Measurements from ENCODE around the gene SULT1C2. TPM values are rescaled to one million over a fixed set of nuclear protein-coding genes. Genes with fewer than 3 reads are reported as not detected.
A peak's percentile ranks its signal among the peaks of the same experiment; 100 is the strongest.

Gene SULT1C2
- total and polyA plus RNA-seq, 2 experiments from 2014 or later: 15.3 to 25.1 TPM

GRCh38 chr2:108285616-108286015 is 3.1 kb upstream of the SULT1C2 start:
- TF ChIP-seq EZH2phosphoT487 (IDR thresholded peaks at IDR 0.05; ENCODE audit: low read depth, severe bottlenecking, unreplicated experiment) (no peak), EZH2 (IDR thresholded peaks at IDR 0.05; ENCODE audit: borderline replicate concordance) (no peak), CTCF (IDR thresholded peaks at IDR 0.05; ENCODE audit: poor library complexity) (no peak)
- Histone ChIP-seq H4K20me1 (ENCODE audit: insufficient read depth, poor library complexity, severe bottlenecking) (no peaks in the 10 kb centered on the region), H2AFZ (no peak overlapping the region), H3K36me3 (replicated peaks; ENCODE audit: insufficient read depth, low read depth) (no peaks in the 10 kb centered on the region), H3K4me3 (no peak overlapping the region), H3K9me2 (replicated peaks; ENCODE audit: insufficient read depth) (no peaks in the 10 kb centered on the region), H3K27me3 (no peaks in the 10 kb centered on the region), H3K4me2 (no peak overlapping the region), H3K9me3 (ENCODE audit: low read depth) (no peaks in the 10 kb centered on the region), H3K27ac (no peak overlapping the region), H3K4me1 (ENCODE audit: insufficient read depth) (peaks cover 5% of the 10 kb centered on the region), H3K79me2 (peaks cover 37% of the 10 kb centered on the region)
- 88% methylated on average over 5 of the region's 5 CpGs for WGBS (ENCODE audit: low lambda C conversion rate, missing lambda C conversion rate)
- DNase-seq (ENCODE audit: low spot score): no peak

DNA sequence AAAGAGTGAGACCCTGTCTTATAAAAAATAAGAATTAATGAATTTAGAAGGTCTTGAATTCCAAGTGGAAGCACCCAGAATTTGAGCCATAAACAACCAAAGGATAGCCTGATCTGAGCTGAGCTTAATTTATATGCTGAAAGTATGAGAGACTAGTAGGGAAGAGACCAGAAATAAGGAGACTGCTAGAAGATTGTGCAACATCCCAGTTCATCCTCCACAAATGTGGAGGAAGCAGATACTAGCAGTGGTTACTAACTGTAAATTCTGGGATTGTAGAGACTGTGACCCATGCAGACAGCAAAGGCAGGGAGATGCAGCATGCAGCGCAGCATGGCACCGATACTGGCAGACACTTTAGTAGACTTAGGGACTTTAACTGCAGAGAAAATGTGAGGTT is 1.5 kb upstream of the SULT1C2 start:
- Histone ChIP-seq H3K4me3 (no peak overlapping the region), H3K9me3 (ENCODE audit: low read depth) (no peaks in the 10 kb centered on the region), H3K36me3 (replicated peaks; ENCODE audit: insufficient read depth, low read depth) (no peaks in the 10 kb centered on the region), H3K4me1 (ENCODE audit: insufficient read depth) (peaks cover 5% of the 10 kb centered on the region), H3K4me2 (peak overlapping the region; percentile 23), H3K9me2 (replicated peaks; ENCODE audit: insufficient read depth) (no peaks in the 10 kb centered on the region), H3K27ac (peak overlapping the region; percentile 95), H4K20me1 (ENCODE audit: insufficient read depth, poor library complexity, severe bottlenecking) (no peaks in the 10 kb centered on the region), H2AFZ (no peak overlapping the region), H3K27me3 (no peaks in the 10 kb centered on the region), H3K79me2 (peaks cover 48% of the 10 kb centered on the region)
- DNase-seq (ENCODE audit: low spot score): no peak
- 98% methylated on average over 2 of the region's 2 CpGs for WGBS (ENCODE audit: low lambda C conversion rate, missing lambda C conversion rate)
- TF ChIP-seq CTCF (IDR thresholded peaks at IDR 0.05; ENCODE audit: poor library complexity): no peak
- no peak for TF ChIP-seq EZH2 (IDR thresholded peaks at IDR 0.05; ENCODE audit: borderline replicate concordance)
- TF ChIP-seq EZH2phosphoT487 (IDR thresholded peaks at IDR 0.05; ENCODE audit: low read depth, severe bottlenecking, unreplicated experiment): no peak

- H2AFZ ChIP-seq: no peak overlapping the region
Observed at GRCh38 chr2:108293850-108294249, 5.2 kb downstream of the SULT1C2 start.

More at GRCh38 chr2:108293850-108294249, 5.2 kb downstream of the SULT1C2 start:
- TF ChIP-seq EZH2phosphoT487 (IDR thresholded peaks at IDR 0.05; ENCODE audit: low read depth, severe bottlenecking, unreplicated experiment) (no peak), CTCF (IDR thresholded peaks at IDR 0.05; ENCODE audit: poor library complexity) (no peak), EZH2 (IDR thresholded peaks at IDR 0.05; ENCODE audit: borderline replicate concordance) (no peak)
- Histone ChIP-seq H3K27me3 (no peaks in the 10 kb centered on the region), H3K9me3 (ENCODE audit: low read depth) (no peaks in the 10 kb centered on the region), H3K9me2 (replicated peaks; ENCODE audit: insufficient read depth) (no peaks in the 10 kb centered on the region), H3K27ac (no peak overlapping the region), H3K36me3 (replicated peaks; ENCODE audit: insufficient read depth, low read depth) (no peaks in the 10 kb centered on the region), H3K4me2 (no peak overlapping the region), H3K4me1 (ENCODE audit: insufficient read depth) (peaks cover 11% of the 10 kb centered on the region), H3K4me3 (no peak overlapping the region), H4K20me1 (ENCODE audit: insufficient read depth, poor library complexity, severe bottlenecking) (no peaks in the 10 kb centered on the region), H3K79me2 (peaks cover 45% of the 10 kb centered on the region)
- WGBS (ENCODE audit: low lambda C conversion rate, missing lambda C conversion rate): 74% methylated on average over 4 of the region's 4 CpGs
- no peak for DNase-seq (ENCODE audit: low spot score)

Data from hepatocyte (in vitro differentiated cells).